BJ (cell line): Measurements from ENCODE around the gene DIO1. TPM values are rescaled to one million over a fixed set of nuclear protein-coding genes. Genes with fewer than 3 reads are reported as not detected.

Experiments
- CTCF ChIA-PET: fragments of 350-600 bp; formaldehyde crosslinking; extraction: SDS; loops from one replicate; lab custom pipeline; 2021; ENCODE audit warnings: antibody characterized with exemption, inconsistent platforms; lab: Yijun Ruan, JAX
- POLR2A ChIA-PET: fragments of 300-600 bp; sonication (Branson Sonifier 250); formaldehyde crosslinking; extraction: SDS; loops from one replicate; lab custom pipeline; 2021; ENCODE audit warnings: antibody characterized with exemption; lab: Charles Lee
- DNase-seq: peaks from one replicate; pipeline ENCODE4 v3.0.0-alpha.2; 2011; ENCODE audit warnings: low read depth
- H3K27me3 ChIP-seq: 2 replicates; pipeline ENCODE4 v1.6.0; 2011; ENCODE audit warnings: low read length; ENCODE audit not compliant: control insufficient read depth, insufficient read depth
- H3K36me3 ChIP-seq: 2 replicates; pipeline ENCODE4 v1.5.1; 2011; ENCODE audit warnings: low read length; ENCODE audit not compliant: control insufficient read depth, insufficient read depth
- H3K4me3 ChIP-seq: 2 replicates; pipeline ENCODE4 v1.5.1; 2011; ENCODE audit warnings: low read depth, mild to moderate bottlenecking, control low read depth, low read length
- polyA plus RNA-seq: library from polyadenylated mRNA; depleted of rRNA; stranded (reverse); fragments of >200 nt; gene quantifications from 2 replicates; pipeline ENCODE4 v1.2.3, GENCODE V29; 2011
- TF ChIP-seq, protein P1 (sequence below): IDR thresholded peaks from 2 replicates; pipeline ENCODE4 v1.5.1; 2011; ENCODE audit warnings: low read depth, mild to moderate bottlenecking, control low read depth, inconsistent platforms, low read length, moderate library complexity; ENCODE audit not compliant: insufficient read depth

Gene DIO1
- polyA plus RNA-seq, 1 experiment: not detected

DNA sequence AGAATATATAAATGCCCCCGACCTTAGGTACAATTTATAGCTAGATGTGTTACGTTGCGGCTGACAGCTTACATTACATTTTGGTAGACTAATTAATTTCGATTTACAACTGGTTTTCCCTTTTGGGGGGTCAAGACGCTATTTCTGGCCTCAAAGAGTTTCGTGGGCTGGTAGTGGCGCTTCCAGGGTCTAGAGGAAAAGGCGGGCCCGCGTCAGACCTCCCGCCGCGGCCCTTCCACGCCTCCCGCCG lies 51.1 kb downstream of the DIO1 start:
- TF ChIP-seq, protein P1, sequence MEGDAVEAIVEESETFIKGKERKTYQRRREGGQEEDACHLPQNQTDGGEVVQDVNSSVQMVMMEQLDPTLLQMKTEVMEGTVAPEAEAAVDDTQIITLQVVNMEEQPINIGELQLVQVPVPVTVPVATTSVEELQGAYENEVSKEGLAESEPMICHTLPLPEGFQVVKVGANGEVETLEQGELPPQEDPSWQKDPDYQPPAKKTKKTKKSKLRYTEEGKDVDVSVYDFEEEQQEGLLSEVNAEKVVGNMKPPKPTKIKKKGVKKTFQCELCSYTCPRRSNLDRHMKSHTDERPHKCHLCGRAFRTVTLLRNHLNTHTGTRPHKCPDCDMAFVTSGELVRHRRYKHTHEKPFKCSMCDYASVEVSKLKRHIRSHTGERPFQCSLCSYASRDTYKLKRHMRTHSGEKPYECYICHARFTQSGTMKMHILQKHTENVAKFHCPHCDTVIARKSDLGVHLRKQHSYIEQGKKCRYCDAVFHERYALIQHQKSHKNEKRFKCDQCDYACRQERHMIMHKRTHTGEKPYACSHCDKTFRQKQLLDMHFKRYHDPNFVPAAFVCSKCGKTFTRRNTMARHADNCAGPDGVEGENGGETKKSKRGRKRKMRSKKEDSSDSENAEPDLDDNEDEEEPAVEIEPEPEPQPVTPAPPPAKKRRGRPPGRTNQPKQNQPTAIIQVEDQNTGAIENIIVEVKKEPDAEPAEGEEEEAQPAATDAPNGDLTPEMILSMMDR: no peak
- Histone ChIP-seq H3K27me3 (no peaks in the 10 kb centered on the region), H3K36me3 (no peaks in the 10 kb centered on the region; the same call in 1 of the 2 replicates), H3K4me3 (peak overlapping the region; percentile 98)
- DNase-seq: no peak
- POLR2A ChIA-PET: interaction anchor here (1.0 to 1.4 kb wide), 2 partner anchors 42 to 48 kb away, joined by 3 to 4 read pairs; no protein-coding TSS in a partner anchor
- CTCF ChIA-PET: interaction anchor here (0.9 to 1.0 kb wide), 4 partner anchors 10 to 66 kb away, joined by 3 to 4 read pairs (median 4); no protein-coding TSS in a partner anchor

DNA sequence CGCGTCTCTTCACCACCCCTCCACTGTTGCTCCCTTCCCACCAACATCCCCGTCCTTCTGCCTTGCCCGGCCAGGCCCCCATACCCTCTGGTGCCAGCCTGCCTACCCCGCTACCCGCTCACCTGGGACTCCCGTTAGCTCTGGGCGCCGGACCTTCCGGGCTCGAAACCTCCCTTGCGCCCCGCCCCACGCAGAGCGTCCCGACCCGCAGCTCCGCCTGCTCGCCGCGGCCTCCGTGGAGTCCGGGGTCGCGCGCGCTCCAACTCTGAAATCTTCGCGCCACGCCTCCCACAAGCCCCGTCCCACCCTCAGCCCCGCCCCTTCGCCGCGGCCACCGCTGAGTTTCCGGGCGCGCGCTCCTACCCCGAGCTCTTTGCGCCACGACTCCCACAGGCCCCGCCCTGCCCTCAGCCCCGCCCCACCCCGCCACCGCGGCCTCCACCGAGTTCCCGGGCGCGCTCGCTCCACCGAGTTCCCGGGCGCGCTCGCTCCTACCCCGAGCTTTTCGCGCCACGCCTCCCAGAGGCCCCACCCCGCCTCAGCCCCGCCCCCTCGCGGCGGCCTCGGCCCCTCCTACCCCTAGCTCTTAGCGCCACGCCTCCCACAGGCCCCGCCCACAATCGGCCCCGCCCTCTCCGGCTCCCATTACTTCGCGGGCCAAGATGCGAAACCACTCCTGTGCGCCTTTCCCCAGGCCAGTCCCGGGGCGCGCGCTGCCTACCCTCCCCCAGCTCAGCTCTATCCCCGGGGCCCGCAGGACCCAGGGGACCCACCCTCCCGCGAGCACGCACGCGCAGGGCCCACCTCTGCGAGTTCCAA lies 51.7 kb downstream of the DIO1 start, which contains the start of gene IFT25:
Gene IFT25, minus strand, starts transcription at position 267 of the 819 bp plus-strand sequence. CDS start 5,617 bp downstream, outside the sequence.
- DNase-seq: peak; percentile 65
- ChIA-PET CTCF (interaction anchor here (0.9 to 1.0 kb wide), 3 partner anchors 11 to 67 kb away, joined by 3 to 4 read pairs (median 4); no protein-coding TSS in a partner anchor), POLR2A (interaction anchor here (0.7 to 1.4 kb wide), 4 partner anchors 24 to 1407 kb away, joined by 3 to 4 read pairs (median 3); no protein-coding TSS in a partner anchor)
- peak within 1 kb of the TSS; percentile 98 for H3K4me3 ChIP-seq
- H3K27me3 ChIP-seq: no peaks in the 10 kb centered on the region
- TF ChIP-seq, protein P1: no peak
- no peaks in the 10 kb centered on the region; the same call in 1 of the 2 replicates for H3K36me3 ChIP-seq

DNA sequence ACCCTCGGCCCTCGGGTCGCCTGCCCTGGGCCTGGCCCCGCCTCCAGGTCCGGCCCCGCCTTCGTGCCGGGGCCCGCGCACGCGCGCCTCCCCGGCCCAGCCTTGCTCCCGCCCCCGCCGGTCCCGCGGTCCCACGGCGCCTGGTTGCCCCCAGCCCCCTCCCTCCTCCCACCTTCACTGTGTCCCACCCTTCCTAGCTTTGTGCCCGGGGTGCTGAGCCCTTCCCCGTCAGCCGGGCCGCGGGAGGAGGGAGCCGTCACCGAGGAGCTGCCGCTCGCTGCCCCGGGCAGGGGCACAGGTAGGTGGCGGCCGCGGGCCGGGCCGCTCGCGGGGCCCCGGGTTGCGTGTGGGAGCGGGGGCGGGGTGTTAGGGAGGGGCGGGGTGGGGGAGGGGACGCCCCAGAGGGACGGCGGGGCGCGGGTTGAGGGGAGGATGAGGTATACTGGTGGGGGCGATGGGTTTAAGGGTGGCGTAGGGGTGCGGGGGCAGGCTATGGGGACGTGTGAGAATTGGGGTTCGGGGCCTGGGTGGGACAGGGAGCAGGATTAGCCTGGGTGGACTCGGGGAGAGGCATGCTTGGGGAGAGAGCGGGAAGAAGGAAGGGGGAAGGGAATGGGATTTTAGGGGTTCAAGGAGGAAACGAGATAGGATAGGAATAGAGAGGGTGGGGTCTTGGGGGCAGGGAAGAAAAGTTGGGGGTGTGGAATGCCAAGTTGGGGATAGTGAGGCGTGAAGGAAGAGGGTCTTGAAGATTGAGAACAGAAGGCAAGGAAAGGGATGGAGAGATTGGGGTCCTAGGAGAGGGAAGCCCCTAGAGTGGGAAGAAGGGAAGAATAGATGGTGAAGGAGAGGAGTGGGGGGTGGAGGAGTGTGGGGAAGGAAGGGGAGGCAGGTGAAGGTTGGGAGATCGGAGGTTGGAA lies 52.5 kb downstream of the DIO1 start, which contains the start of gene LRRC42:
Gene LRRC42, plus strand, starts transcription at position 99 of the 920 bp plus-strand sequence. CDS start 5,650 bp downstream, outside the sequence.
- DNase-seq: no peak
- POLR2A ChIA-PET: interaction anchor here (1.0 kb wide), 1 partner anchor 25 kb away, joined by 3 read pairs; no protein-coding TSS in a partner anchor
- CTCF ChIA-PET: interaction anchor here (0.8 to 4.9 kb wide), 4 partner anchors 57 to 85 kb away, joined by 3 to 41 read pairs (median 18); partner anchors contain the start of gene YIPF1
- H3K36me3 ChIP-seq: no peaks in the 10 kb centered on the region; the same call in 1 of the 2 replicates
- H3K4me3 ChIP-seq: peak within 1 kb of the TSS; percentile 98
- no peaks in the 10 kb centered on the region for H3K27me3 ChIP-seq
- TF ChIP-seq, protein P1: peak; percentile 23; the same call in 1 of the 2 replicates

DNA sequence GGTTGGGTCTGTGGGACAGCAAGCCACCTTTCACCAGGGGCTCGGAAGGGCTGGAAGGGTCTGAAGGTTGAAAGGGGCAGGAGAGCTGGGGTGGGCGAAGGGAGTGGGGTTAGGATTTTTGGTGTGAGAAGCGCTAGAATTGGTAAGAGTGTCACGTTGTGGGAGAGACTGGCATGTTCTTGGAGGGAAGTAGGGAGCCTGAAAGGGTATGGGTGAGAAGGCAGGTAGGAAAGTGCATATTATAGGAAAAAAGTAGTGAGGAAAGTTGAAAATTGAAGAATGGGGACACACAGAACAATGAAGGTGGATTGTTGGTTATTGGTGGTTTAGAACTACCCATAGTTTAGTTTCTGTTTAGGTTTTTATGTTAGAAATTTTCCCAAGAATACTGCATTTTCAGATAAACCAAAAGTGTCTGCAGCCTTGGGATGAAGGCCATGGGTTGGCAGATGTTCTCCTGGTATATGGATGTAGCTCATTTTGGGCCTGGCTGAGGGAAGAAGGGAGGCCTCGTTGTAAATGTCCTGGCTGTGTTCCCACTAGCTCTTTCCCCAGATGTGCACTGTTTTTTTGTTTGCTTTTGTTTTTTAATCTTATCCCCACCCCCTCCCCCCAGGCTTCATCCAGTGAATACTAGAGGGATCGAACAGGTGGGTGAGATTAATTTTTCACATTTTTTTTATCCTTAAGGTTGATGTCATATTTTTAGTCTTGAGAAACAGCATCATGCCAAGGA lies 53.4 kb downstream of the DIO1 start:
- no peak for DNase-seq
- peak overlapping the region; percentile 83 for H3K4me3 ChIP-seq
- TF ChIP-seq, protein P1: no peak
- POLR2A ChIA-PET: interaction anchor here (0.6 kb wide), 1 partner anchor 8 kb away, joined by 3 read pairs; no protein-coding TSS in a partner anchor
- CTCF ChIA-PET: interaction anchor here (0.8 to 4.9 kb wide), 5 partner anchors 13 to 86 kb away, joined by 3 to 41 read pairs (median 6); partner anchors contain the start of gene YIPF1
- H3K27me3 ChIP-seq: no peaks in the 10 kb centered on the region
- peaks cover 4% of the 10 kb centered on the region for H3K36me3 ChIP-seq
